ENCODE measurements around the gene SCP2. TPM values are rescaled to one million over a fixed set of nuclear protein-coding genes. Genes with fewer than 3 reads are reported as not detected.

SCP2 gene
- total RNA-seq, 1 donor from 2014 or later: 61.9 TPM

GRCh38 chr1:52904927-52905698, 22.0 kb upstream of the SCP2 start:
- intact Hi-C loops (cut with DNase I): loop anchor here (10.0 kb wide), 1 partner anchor 280 kb away; no protein-coding TSS in a partner anchor
- DNase-seq (ENCODE audit: extremely low spot score in 2 of 2): no peak
- Histone ChIP-seq H3K27me3 (no peaks in the 10 kb centered on the region), H3K36me3 (no peaks in the 10 kb centered on the region), H3K27ac (no peak overlapping the region), H3K9me3 (no peaks in the 10 kb centered on the region), H3K4me3 (no peak overlapping the region), H3K4me1 (no peaks in the 10 kb centered on the region)
- TF ChIP-seq POLR2A (IDR thresholded peaks at IDR 0.05) (no peak), CTCF (IDR thresholded peaks at IDR 0.05) (no peak), POLR2AphosphoS5 (IDR thresholded peaks at IDR 0.05; ENCODE audit: insufficient read depth in 1 of 2, low read depth in 1 of 2) (no peak)

GRCh38 chr1:52906135-52906603, 20.9 kb upstream of the SCP2 start:
- no peak for TF ChIP-seq CTCF (IDR thresholded peaks at IDR 0.05)
- no peak for TF ChIP-seq POLR2AphosphoS5 (IDR thresholded peaks at IDR 0.05; ENCODE audit: insufficient read depth in 1 of 2, low read depth in 1 of 2)
- TF ChIP-seq POLR2A (IDR thresholded peaks at IDR 0.05): no peak
- Histone ChIP-seq H3K9me3 (no peaks in the 10 kb centered on the region), H3K27ac (no peak overlapping the region), H3K4me3 (no peak overlapping the region), H3K4me1 (no peaks in the 10 kb centered on the region), H3K27me3 (no peaks in the 10 kb centered on the region), H3K36me3 (peaks cover 0 to 3% of the 10 kb centered on the region in 2 donors)
- intact Hi-C loops (cut with DNase I): loop anchor here (10.0 kb wide), 1 partner anchor 279 kb away; no protein-coding TSS in a partner anchor
- no peak for DNase-seq (ENCODE audit: extremely low spot score in 2 of 2)

- TF ChIP-seq POLR2AphosphoS5 (IDR thresholded peaks at IDR 0.05; ENCODE audit: insufficient read depth in 1 of 2, low read depth in 1 of 2): no peak
- TF ChIP-seq CTCF (IDR thresholded peaks at IDR 0.05): no peak
- no peak for TF ChIP-seq POLR2A (IDR thresholded peaks at IDR 0.05)
- H3K36me3 ChIP-seq: peaks cover 0 to 12% of the 10 kb centered on the region in 2 donors
- no peak overlapping the region for H3K27ac ChIP-seq
- no peaks in the 10 kb centered on the region for H3K4me1 ChIP-seq
- H3K27me3 ChIP-seq: no peaks in the 10 kb centered on the region
- intact Hi-C loops (cut with DNase I): loop anchor here (10.0 kb wide), 1 partner anchor 278 kb away; no protein-coding TSS in a partner anchor
- no peak overlapping the region for H3K4me3 ChIP-seq
- DNase-seq (ENCODE audit: extremely low spot score in 2 of 2): no peak
- no peaks in the 10 kb centered on the region for H3K9me3 ChIP-seq
These were observed 19.8 kb upstream of the SCP2 start for GRCh38 chr1:52907068-52907811.

- no peak overlapping the region for H3K4me3 ChIP-seq
- H3K9me3 ChIP-seq: no peaks in the 10 kb centered on the region
- no peaks in the 10 kb centered on the region for H3K4me1 ChIP-seq
- peaks cover 0 to 12% of the 10 kb centered on the region in 2 donors for H3K36me3 ChIP-seq
- no peaks in the 10 kb centered on the region for H3K27me3 ChIP-seq
- H3K27ac ChIP-seq: no peak overlapping the region
- no peak for DNase-seq (ENCODE audit: extremely low spot score in 2 of 2)
- TF ChIP-seq CTCF (IDR thresholded peaks at IDR 0.05) (no peak), POLR2A (IDR thresholded peaks at IDR 0.05) (no peak), POLR2AphosphoS5 (IDR thresholded peaks at IDR 0.05; ENCODE audit: insufficient read depth in 1 of 2, low read depth in 1 of 2) (no peak)
- intact Hi-C loops (cut with DNase I): loop anchor here (10.0 kb wide), 1 partner anchor 277 kb away; no protein-coding TSS in a partner anchor
These were observed 19.3 kb upstream of the SCP2 start for GRCh38 chr1:52907812-52908153.
